PFSK-1 (cell line): Measurements from ENCODE around the gene IVD.

Experiments
- FOXP2 ChIP-seq: optimal IDR thresholded peaks from 2 replicates; pipeline ENCODE3; 2011; ENCODE audit warnings: borderline replicate concordance, control low read depth, inconsistent platforms; ENCODE audit not compliant: insufficient read depth; ENCODE audit errors: extremely low read length, extremely low read depth
- POLR2AphosphoS5 ChIP-seq: IDR thresholded peaks from 2 replicates; pipeline ENCODE4 v1.6.1; 2012; ENCODE audit warnings: low read depth, mild to moderate bottlenecking, control low read depth, low read length, moderate library complexity
- SIN3A ChIP-seq: IDR thresholded peaks from 2 replicates; pipeline ENCODE4 v1.6.1; 2012; ENCODE audit warnings: mild to moderate bottlenecking, low read length, moderate library complexity, borderline replicate concordance; ENCODE audit not compliant: insufficient read depth
- TAF1 ChIP-seq: IDR thresholded peaks from 2 replicates; pipeline ENCODE4 v1.6.1; 2012; ENCODE audit warnings: low read length, control low read depth, borderline replicate concordance; ENCODE audit not compliant: insufficient read depth
- TF ChIP-seq, protein P1 (sequence below), 2 experiments: IDR thresholded peaks; 2 replicates each; pipeline versions ENCODE4 v1.6.1 to v1.8.0; 2011 to 2012; ENCODE audit warnings: low read depth in 2 of 2, low read length in 2 of 2, control low read depth in 1 of 2, inconsistent platforms in 1 of 2, mild to moderate bottlenecking in 1 of 2, moderate library complexity in 1 of 2; ENCODE audit not compliant: insufficient read depth in 1 of 2

DNA sequence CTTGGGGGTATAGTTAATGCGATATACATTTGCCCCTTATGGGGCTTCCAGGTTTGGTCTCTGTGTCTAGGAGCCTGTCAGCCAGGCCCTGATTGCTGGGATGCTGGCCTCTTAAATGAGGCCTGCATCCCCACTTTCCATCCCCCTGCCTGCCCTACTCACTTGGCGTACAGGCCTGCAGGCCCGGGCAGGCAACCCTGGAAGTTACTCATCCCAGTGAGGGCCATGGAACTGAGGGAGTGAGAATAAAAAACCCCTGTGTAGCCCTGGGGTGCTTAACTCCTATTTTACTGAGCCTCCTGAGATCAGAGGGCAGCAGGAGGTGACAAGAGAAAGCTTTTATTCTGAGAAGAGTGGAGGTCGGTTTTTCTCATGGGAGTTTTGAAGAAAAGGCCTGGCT lies 45.6 kb upstream of the IVD start:
- TF ChIP-seq TAF1 (no peak), POLR2AphosphoS5 (no peak), FOXP2 (no peak), SIN3A (no peak)
- TF ChIP-seq, protein P1, sequence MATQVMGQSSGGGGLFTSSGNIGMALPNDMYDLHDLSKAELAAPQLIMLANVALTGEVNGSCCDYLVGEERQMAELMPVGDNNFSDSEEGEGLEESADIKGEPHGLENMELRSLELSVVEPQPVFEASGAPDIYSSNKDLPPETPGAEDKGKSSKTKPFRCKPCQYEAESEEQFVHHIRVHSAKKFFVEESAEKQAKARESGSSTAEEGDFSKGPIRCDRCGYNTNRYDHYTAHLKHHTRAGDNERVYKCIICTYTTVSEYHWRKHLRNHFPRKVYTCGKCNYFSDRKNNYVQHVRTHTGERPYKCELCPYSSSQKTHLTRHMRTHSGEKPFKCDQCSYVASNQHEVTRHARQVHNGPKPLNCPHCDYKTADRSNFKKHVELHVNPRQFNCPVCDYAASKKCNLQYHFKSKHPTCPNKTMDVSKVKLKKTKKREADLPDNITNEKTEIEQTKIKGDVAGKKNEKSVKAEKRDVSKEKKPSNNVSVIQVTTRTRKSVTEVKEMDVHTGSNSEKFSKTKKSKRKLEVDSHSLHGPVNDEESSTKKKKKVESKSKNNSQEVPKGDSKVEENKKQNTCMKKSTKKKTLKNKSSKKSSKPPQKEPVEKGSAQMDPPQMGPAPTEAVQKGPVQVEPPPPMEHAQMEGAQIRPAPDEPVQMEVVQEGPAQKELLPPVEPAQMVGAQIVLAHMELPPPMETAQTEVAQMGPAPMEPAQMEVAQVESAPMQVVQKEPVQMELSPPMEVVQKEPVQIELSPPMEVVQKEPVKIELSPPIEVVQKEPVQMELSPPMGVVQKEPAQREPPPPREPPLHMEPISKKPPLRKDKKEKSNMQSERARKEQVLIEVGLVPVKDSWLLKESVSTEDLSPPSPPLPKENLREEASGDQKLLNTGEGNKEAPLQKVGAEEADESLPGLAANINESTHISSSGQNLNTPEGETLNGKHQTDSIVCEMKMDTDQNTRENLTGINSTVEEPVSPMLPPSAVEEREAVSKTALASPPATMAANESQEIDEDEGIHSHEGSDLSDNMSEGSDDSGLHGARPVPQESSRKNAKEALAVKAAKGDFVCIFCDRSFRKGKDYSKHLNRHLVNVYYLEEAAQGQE (IDR thresholded peaks at IDR 0.05; ENCODE audit: insufficient read depth in 1 of 2, low read depth in 2 of 2, low read length in 2 of 2) = no peak
